Esophagus squamous epithelium (tissue), 5 donors: Measurements from ENCODE around the gene ZNF735. TPM values are rescaled to one million over a fixed set of nuclear protein-coding genes. Genes with fewer than 3 reads are reported as not detected.

Source experiments
- DNase-seq: peaks from one replicate; lab custom pipeline; 2025; lab: John Stamatoyannopoulos, UW
- H3K27ac ChIP-seq, 4 donors: fragments of 200-600 bp; sonication (generic); one replicate each; pipeline ENCODE4 v1.5.1; 2016 to 2019; ENCODE audit warnings: mild to moderate bottlenecking in 1 of 4
- H3K27me3 ChIP-seq, 4 donors: fragments of 200-600 bp; sonication (generic); 1 replicate in 3 of 4; 2 replicates in 1 of 4; pipeline versions ENCODE4 v1.5.1 to v1.6.0; 2017 to 2021; ENCODE audit warnings: antibody characterized with exemption in 1 of 4
- H3K36me3 ChIP-seq, 3 donors: fragments of 200-600 bp; sonication (generic); one replicate each; pipeline ENCODE4 v1.5.1; 2016 to 2019
- H3K4me1 ChIP-seq, 3 donors: fragments of 200-600 bp; sonication (generic); one replicate each; pipeline ENCODE4 v1.5.1; 2017 to 2019
- H3K4me3 ChIP-seq, 4 donors: fragments of 200-600 bp; sonication (generic); 1 replicate in 3 of 4; 2 replicates in 1 of 4; pipeline ENCODE4 v1.5.1; 2016 to 2019; ENCODE audit warnings: mild to moderate bottlenecking in 2 of 4, moderate library complexity in 1 of 4
- H3K9me3 ChIP-seq, 3 donors: fragments of 200-600 bp; sonication (generic); one replicate each; pipeline ENCODE4 v1.5.1; 2016 to 2019
- CTCF ChIP-seq, 6 experiments: fragments of 450-650 bp in 4 of 6; fragments of 200-600 bp in 2 of 6; sonication (generic) in 2 of 6; IDR thresholded peaks; one replicate each; pipeline ENCODE4 v1.5.1; 2016 to 2019; ENCODE audit warnings: antibody characterized with exemption in 6 of 6, mild to moderate bottlenecking in 4 of 6, moderate library complexity in 4 of 6
- POLR2A ChIP-seq, 4 donors: fragments of 450-650 bp; IDR thresholded peaks; one replicate each; pipeline ENCODE4 v1.6.1; 2017; ENCODE audit warnings: antibody characterized with exemption in 4 of 4, mild to moderate bottlenecking in 4 of 4, moderate library complexity in 3 of 4
- WGBS, 2 donors: methylation state at CpG; one replicate each; pipeline ENCODE4 v1.1.5; 2018; 5-methylcytosine and 5-hydroxymethylcytosine counted together
- intact Hi-C: fragments of 100-400 bp; cut with DNase I; formaldehyde crosslinking; loops from one replicate; pipeline ENCODE4 v1.15.0; 2022
- total RNA-seq, 4 donors: library from RNA; depleted of rRNA; stranded (reverse); fragments of >200 nt; gene quantifications; one replicate each; pipeline ENCODE4 v1.1.0, GENCODE V29; 2016
- donor health status: DM: yes; HTN: yes; CAD: no.

The ZNF735 gene
- total RNA-seq, 4 donors from 2014 or later: not detected

- Histone ChIP-seq H3K4me3 (no peak overlapping the region), H3K4me1 (no peaks in the 10 kb centered on the region), H3K27me3 (peaks cover 0 to 20% (median 0%) of the 10 kb centered on the region in 4 donors), H3K27ac (no peak overlapping the region), H3K36me3 (no peaks in the 10 kb centered on the region), H3K9me3 (peaks cover 0 to 42% (median 15%) of the 10 kb centered on the region in 3 donors)
- intact Hi-C loops: loop anchor here (10.0 kb wide), 1 partner anchor 433 kb away; no protein-coding TSS in a partner anchor
- WGBS, 2 donors: 53% methylated on average over 3 of the region's 66 CpGs; no CpG with 5 or more reads in 1 of the 2 donors
- no peak for TF ChIP-seq POLR2A (IDR thresholded peaks at IDR 0.05)
- no peak for TF ChIP-seq CTCF (IDR thresholded peaks at IDR 0.05)
- no peak for DNase-seq
Measured at GRCh38 chr7:64182036-64182790, 24.8 kb upstream of the ZNF735 start.

- DNase-seq: no peak
Measured at GRCh38 chr7:64183126-64183742, 23.8 kb upstream of the ZNF735 start.

GRCh38 chr7:64183827-64184372 is 23.1 kb upstream of the ZNF735 start:
- Histone ChIP-seq H3K27me3 (peaks cover 0 to 20% (median 0%) of the 10 kb centered on the region in 4 donors), H3K27ac (no peak overlapping the region), H3K4me1 (no peaks in the 10 kb centered on the region), H3K4me3 (no peak overlapping the region), H3K9me3 (peaks cover 0 to 45% (median 15%) of the 10 kb centered on the region in 3 donors), H3K36me3 (no peaks in the 10 kb centered on the region)
- no peak for DNase-seq
- intact Hi-C loops: loop anchor here (10.0 kb wide), 1 partner anchor 431 kb away; no protein-coding TSS in a partner anchor
- no peak for TF ChIP-seq CTCF (IDR thresholded peaks at IDR 0.05)
- WGBS, 2 donors: 100% methylated on average over 5 of the region's 13 CpGs; no CpG with 5 or more reads in 1 of the 2 donors

More at GRCh38 chr7:64183126-64183742, 23.8 kb upstream of the ZNF735 start:
- TF ChIP-seq CTCF (IDR thresholded peaks at IDR 0.05) (peak; percentile 33 to 73 (median 52)), POLR2A (IDR thresholded peaks at IDR 0.05) (no peak)
- H3K4me3 ChIP-seq: no peak overlapping the region
- whole genome bisulfite sequencing, 2 donors: 75 to 80% methylated on average over 1 to 4 of the region's 31 CpGs
- no peaks in the 10 kb centered on the region for H3K4me1 ChIP-seq
- H3K27me3 ChIP-seq: peaks cover 0 to 20% (median 0%) of the 10 kb centered on the region in 4 donors
- H3K27ac ChIP-seq: no peak overlapping the region
- intact Hi-C loops: loop anchor here (10.0 kb wide), 1 partner anchor 432 kb away; no protein-coding TSS in a partner anchor
- H3K9me3 ChIP-seq: peaks cover 0 to 45% (median 15%) of the 10 kb centered on the region in 3 donors
- H3K36me3 ChIP-seq: no peaks in the 10 kb centered on the region

GRCh38 chr7:64184376-64184775 is 22.6 kb upstream of the ZNF735 start:
- no peak overlapping the region for H3K4me3 ChIP-seq
- H3K27me3 ChIP-seq: peaks cover 0 to 20% (median 0%) of the 10 kb centered on the region in 4 donors
- TF ChIP-seq CTCF (IDR thresholded peaks at IDR 0.05) (no peak), POLR2A (IDR thresholded peaks at IDR 0.05) (no peak)
- H3K9me3 ChIP-seq: peaks cover 0 to 45% (median 15%) of the 10 kb centered on the region in 3 donors
- no peak for DNase-seq
- no peaks in the 10 kb centered on the region for H3K36me3 ChIP-seq
- intact Hi-C loops: loop anchor here (10.0 kb wide), 1 partner anchor 430 kb away; no protein-coding TSS in a partner anchor
- H3K4me1 ChIP-seq: no peaks in the 10 kb centered on the region
- no peak overlapping the region for H3K27ac ChIP-seq
- 80 to 96% methylated on average over 1 to 8 of the region's 12 CpGs for WGBS, 2 donors
